Muscle of leg (tissue), 11 donors: ENCODE data around the gene MAP3K7. TPM values are rescaled to one million over a fixed set of nuclear protein-coding genes. Genes with fewer than 3 reads are reported as not detected.
"Not testable (repeated sequence)": the region's sequence is repeated elsewhere in the genome, so short reads cannot be mapped to it uniquely, and the experiment has no call there.

Source experiments
- DNase-seq: peaks from one replicate; pipeline ENCODE4 v3.0.0; 2013
- H3K27ac ChIP-seq: one replicate; pipeline ENCODE4 v1.5.1; 2013; ENCODE audit warnings: mild to moderate bottlenecking, low read length, control low read depth
- H3K27me3 ChIP-seq: one replicate; pipeline ENCODE4 v1.6.1; 2013; ENCODE audit warnings: low read length; ENCODE audit not compliant: control insufficient read depth, insufficient read depth
- H3K36me3 ChIP-seq: one replicate; pipeline ENCODE4 v1.6.1; 2013; ENCODE audit warnings: low read length; ENCODE audit not compliant: control insufficient read depth, insufficient read depth
- H3K4me1 ChIP-seq: one replicate; pipeline ENCODE4 v1.6.1; 2013; ENCODE audit warnings: low read length; ENCODE audit not compliant: control insufficient read depth, insufficient read depth
- H3K4me3 ChIP-seq: one replicate; pipeline ENCODE4 v1.5.1; 2013; ENCODE audit warnings: low read length, control low read depth
- H3K9me3 ChIP-seq: replicated peaks from 2 replicates; pipeline ENCODE4 v1.6.1; 2013; ENCODE audit warnings: low read depth, low read length; ENCODE audit not compliant: control insufficient read depth
- WGBS: methylation state at CpG from one replicate; pipeline ENCODE4 v1.1.5; 2013; ENCODE audit warnings: missing lambda C conversion rate; ENCODE audit not compliant: insufficient coverage; 5-methylcytosine and 5-hydroxymethylcytosine counted together
- polyA plus RNA-seq, 8 donors: library from polyadenylated mRNA; unstranded; fragments of 120-200 nt; gene quantifications; one replicate each; pipeline versions ENCODE4 v1.2.1 to v1.2.3, GENCODE V29; 2013; ENCODE audit warnings: inconsistent platforms in 1 of 8, low replicate concordance in 1 of 8; ENCODE audit not compliant: insufficient read length in 8 of 8, insufficient read depth in 1 of 8
- total RNA-seq: library from RNA; stranded (reverse); fragments of 120-200 nt; gene quantifications from one replicate; pipeline ENCODE4 v1.2.4, GENCODE V29; 2013

The MAP3K7 gene
- total and polyA plus RNA-seq, 9 donors, result 27.0 to 41.9 (median 36.0) TPM

DNA sequence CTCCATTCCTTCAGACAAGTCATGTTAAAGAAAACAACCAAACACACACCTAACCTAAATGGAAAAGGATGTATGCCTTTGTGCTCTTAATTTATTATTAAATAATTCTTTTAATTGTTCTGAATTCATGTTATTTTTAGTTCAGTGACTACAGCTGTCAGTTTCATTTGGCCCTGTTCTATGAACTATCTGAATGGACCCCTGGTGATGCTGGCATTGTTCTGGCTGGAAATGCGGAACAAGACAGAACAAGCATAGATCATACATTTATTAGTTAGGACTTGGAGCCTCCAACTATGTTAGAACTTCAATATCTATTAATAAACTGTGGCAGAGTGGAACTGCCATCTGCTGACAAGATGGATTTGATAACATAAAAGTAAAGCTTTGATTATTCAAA is 5.7 kb downstream of the MAP3K7 start:
- H3K27me3 ChIP-seq, result no peaks in the 10 kb centered on the region
- H3K27ac ChIP-seq, result no peak overlapping the region
- no peaks in the 10 kb centered on the region for H3K4me1 ChIP-seq
- H3K36me3 ChIP-seq, result no peaks in the 10 kb centered on the region
- H3K9me3 ChIP-seq, result no peaks in the 10 kb centered on the region
- no CpG with 5 or more reads among the region's 1 CpG for WGBS
- no peak for DNase-seq
- no peak overlapping the region for H3K4me3 ChIP-seq

DNA sequence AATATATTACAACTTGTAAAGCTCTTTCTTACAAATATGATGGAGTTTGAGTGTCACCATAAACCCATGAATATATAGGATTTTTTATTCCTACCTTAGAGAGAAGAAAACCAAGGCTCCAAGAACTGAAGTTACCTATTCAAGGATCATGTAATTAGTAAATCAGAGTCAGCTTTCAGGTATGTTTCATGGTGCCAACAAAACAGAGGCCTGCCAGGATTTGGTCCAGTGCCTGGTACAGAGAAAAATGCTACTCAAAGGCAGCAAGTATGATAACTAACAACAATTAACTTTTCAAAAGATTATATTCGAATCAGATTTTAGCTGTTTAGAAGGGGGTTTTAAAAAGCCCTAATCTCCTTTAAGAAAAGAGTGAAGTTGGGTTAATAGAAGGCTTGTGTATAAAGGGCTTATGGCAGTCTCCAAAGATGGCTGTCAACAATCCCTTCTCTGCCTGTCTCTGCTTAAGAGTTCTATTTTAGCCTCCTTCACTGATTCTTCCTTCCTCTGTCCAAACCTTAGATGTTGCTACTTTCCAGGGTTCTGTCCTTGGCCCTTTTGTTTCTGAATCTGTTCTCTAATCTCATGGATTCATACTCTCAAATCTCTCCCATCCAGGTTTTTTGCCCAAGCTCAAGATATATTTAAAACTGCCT is 7.8 kb downstream of the MAP3K7 start:
- H3K4me1 ChIP-seq, result no peaks in the 10 kb centered on the region
- no peaks in the 10 kb centered on the region for H3K9me3 ChIP-seq
- no peak for DNase-seq
- H3K36me3 ChIP-seq, result peaks cover 4% of the 10 kb centered on the region
- no peaks in the 10 kb centered on the region for H3K27me3 ChIP-seq
- no CpG with 5 or more reads among the region's 1 CpG for WGBS
- H3K27ac ChIP-seq, result no peak overlapping the region
- no peak overlapping the region for H3K4me3 ChIP-seq

DNA sequence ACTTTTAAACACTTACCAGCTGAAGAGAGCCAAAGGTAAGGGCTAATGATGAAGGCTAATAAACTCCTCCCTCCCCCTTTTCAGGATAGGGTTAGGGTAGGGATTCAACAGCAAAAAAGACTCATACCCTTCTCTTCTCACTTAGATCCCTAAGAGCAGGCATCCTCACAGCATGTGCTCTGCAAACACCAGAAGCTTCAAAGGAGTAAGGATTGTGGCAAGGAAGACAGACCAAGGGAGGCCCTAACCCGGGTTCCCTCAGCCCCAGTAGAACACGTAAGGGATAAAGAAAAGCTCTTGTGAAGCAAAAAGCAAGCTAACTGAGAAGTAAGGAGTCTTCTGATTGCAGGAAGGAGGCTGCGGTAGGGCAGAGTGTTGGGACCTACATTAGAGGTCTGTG is 11.6 kb downstream of the MAP3K7 start:
- H3K4me3 ChIP-seq, result no peak overlapping the region
- 52% methylated on average over 3 of the region's 3 CpGs for WGBS

DNA sequence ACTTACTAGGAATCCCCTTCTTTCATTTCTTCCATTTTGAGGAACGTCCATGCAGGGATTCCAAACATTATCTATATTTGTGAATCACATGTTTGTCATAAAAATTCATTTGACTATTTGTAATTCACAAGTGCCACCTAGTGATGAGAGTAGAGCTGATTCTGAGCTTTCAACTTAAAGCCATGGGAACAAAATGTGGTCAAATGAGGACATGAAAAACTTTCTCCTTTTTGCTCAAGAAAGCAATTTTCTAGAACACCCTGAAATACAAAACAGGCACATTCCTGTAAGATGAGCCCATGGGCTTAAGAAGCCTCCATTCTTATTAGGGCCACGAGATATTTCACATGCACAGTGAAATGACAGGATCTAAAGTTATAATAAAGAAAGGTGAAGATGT is 12.3 kb downstream of the MAP3K7 start:
- DNase-seq, result no peak
- no CpG with 5 or more reads among the region's 2 CpGs for WGBS
- Histone ChIP-seq H3K27me3 (no peaks in the 10 kb centered on the region), H3K36me3 (peaks cover 7% of the 10 kb centered on the region), H3K4me3 (no peak overlapping the region), H3K27ac (no peak overlapping the region), H3K4me1 (no peaks in the 10 kb centered on the region), H3K9me3 (no peaks in the 10 kb centered on the region)

More for the DNA sequence above, 11.6 kb downstream of the MAP3K7 start:
- Histone ChIP-seq H3K36me3 (peaks cover 5% of the 10 kb centered on the region), H3K27me3 (no peaks in the 10 kb centered on the region), H3K9me3 (no peaks in the 10 kb centered on the region), H3K4me1 (no peaks in the 10 kb centered on the region), H3K27ac (no peak overlapping the region)
- no peak for DNase-seq

DNA sequence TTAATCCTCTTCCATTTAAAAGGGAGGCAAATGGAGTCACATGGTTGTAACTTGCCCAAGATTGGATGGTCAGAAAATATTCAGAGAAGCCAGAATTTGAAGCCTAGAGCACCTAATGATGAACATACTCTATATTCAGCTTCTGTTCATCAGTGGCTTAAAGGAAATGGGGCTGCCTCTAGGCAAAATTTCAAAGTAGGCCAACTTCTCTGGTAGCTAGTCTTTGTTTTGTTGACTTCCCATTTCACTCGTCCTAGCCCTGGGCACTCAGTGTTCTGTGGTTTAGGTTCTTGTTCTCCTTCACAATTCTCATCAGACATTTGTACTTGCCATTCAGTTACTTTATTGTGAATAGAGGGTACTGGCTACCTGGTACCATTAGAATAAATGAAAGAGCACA is 13.2 kb downstream of the MAP3K7 start:
- H3K4me3 ChIP-seq, result no peak overlapping the region
- H3K27ac ChIP-seq, result no peak overlapping the region
- H3K36me3 ChIP-seq, result peaks cover 7% of the 10 kb centered on the region
- H3K9me3 ChIP-seq, result no peaks in the 10 kb centered on the region
- H3K4me1 ChIP-seq, result no peaks in the 10 kb centered on the region
- DNase-seq, result no peak
- no CpG with 5 or more reads among the region's 1 CpG for WGBS
- no peaks in the 10 kb centered on the region for H3K27me3 ChIP-seq

DNA sequence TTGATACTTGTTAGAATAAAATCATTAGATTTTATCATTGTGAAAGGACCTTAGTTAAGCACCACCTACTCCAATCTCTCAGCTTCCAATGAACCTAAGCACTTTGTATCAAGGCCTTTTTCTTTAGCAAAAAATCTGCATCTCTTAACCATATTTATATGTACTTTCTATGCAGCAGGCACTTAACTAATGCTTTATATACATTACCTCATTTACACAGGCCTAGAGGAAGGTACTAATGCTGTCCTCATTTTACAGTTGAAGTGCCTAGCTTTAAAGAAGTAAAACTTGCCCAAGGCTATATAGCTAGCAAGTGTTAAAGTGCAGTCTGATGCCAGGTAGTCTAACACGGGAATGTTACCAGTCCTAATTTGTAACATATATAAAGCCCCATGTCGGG is 14.0 kb downstream of the MAP3K7 start:
- Histone ChIP-seq H3K9me3 (no peaks in the 10 kb centered on the region), H3K4me1 (no peaks in the 10 kb centered on the region), H3K4me3 (no peak overlapping the region), H3K36me3 (peaks cover 7% of the 10 kb centered on the region), H3K27ac (no peak overlapping the region), H3K27me3 (no peaks in the 10 kb centered on the region)
- WGBS, result no CpG with 5 or more reads among the region's 2 CpGs
- DNase-seq, result no peak

DNA sequence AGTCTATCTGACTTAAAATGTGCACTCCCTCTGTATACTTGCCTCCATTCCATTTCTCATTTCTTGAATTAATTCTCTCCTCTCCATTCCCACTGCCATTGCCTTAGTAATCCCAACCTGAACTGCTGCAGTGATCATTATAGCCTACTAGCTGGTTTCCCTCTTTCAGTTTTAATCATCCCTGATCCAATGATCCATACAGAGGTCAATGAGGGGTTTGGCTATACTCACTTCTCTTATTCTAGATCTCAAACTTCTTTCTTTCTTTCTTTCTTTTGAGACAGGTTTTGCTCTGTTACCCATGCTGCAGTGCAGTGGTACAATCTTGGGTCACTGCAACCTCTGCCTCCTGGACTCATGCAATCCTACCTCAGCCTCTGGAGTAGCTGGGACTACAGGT is 17.6 kb downstream of the MAP3K7 start:
- no peak overlapping the region for H3K27ac ChIP-seq
- H3K4me1 ChIP-seq, result no peaks in the 10 kb centered on the region
- H3K36me3 ChIP-seq, result peaks cover 3% of the 10 kb centered on the region
- DNase-seq, result no peak
- no peak overlapping the region for H3K4me3 ChIP-seq
- no peaks in the 10 kb centered on the region for H3K9me3 ChIP-seq
- H3K27me3 ChIP-seq, result no peaks in the 10 kb centered on the region

DNA sequence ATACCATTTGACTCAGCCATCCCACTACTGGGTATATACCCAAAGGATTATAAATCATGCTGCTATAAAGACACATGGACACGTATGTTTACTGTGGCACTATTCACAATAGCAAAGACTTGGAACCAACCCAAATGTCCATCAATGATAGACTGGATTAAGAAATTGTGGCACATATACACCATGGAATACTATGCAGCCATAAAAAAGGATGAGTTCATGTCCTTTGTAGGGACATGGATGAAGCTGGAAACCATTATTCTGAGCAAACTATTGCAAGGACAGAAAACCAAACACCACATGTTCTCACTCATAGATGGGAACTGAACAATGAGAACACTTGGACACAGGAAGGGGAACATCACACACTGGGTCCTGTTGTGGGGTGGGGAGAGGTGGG is 19.2 kb downstream of the MAP3K7 start:
- not testable (repeated sequence) for DNase-seq, H3K4me1 ChIP-seq, H3K27ac ChIP-seq, H3K9me3 ChIP-seq, H3K36me3 ChIP-seq, H3K27me3 ChIP-seq, H3K4me3 ChIP-seq
- no CpG with 5 or more reads among the region's 1 CpG for WGBS

DNA sequence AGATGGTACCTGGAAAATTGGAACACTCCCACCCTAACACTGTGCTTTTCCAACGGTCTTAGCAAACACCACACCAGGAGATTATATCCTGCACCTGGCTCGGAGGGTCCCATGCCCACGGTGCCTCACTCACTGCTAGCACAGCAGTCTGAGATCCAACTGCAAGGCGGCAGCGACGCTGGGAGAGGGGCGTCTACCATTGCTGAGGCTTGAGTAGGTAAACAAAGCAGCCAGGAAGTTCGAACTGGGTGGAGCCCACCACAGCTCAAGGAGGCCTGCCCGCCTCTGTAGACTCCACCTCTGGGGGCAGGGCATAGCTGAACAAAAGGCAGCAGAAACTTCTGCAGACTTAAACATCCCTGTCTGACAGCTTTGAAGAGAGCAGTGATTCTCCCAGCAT is 24.5 kb downstream of the MAP3K7 start:
- not testable (repeated sequence) for H3K27ac ChIP-seq, H3K4me1 ChIP-seq, DNase-seq, H3K27me3 ChIP-seq, H3K9me3 ChIP-seq, H3K4me3 ChIP-seq
- peaks cover 11% of the 10 kb centered on the region for H3K36me3 ChIP-seq
- 96% methylated on average over 7 of the region's 9 CpGs for WGBS

DNA sequence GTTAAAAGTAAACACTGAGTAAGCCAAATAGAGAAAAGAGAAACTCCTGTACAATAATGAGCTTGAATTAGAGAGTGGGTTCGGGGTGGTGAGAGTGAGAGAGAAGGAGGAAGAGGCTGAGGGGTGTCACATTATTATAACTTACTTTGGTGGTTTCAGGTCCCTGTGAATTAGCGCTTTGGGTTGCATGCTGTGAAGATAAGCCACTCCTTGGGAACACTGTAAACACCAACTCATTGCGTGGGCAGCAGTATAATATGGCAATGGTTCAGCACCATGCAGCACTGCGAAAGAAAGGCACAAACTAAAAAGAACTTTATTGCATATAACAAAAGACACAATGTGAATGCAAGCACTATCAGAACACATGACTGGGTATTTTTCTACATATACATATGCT is 26.9 kb downstream of the MAP3K7 start:
- Histone ChIP-seq H3K27me3 (no peaks in the 10 kb centered on the region), H3K9me3 (no peaks in the 10 kb centered on the region), H3K4me1 (no peaks in the 10 kb centered on the region), H3K27ac (no peak overlapping the region), H3K4me3 (no peak overlapping the region), H3K36me3 (peaks cover 13% of the 10 kb centered on the region)
- DNase-seq, result no peak
- 92% methylated on average over 4 of the region's 4 CpGs for WGBS

DNA sequence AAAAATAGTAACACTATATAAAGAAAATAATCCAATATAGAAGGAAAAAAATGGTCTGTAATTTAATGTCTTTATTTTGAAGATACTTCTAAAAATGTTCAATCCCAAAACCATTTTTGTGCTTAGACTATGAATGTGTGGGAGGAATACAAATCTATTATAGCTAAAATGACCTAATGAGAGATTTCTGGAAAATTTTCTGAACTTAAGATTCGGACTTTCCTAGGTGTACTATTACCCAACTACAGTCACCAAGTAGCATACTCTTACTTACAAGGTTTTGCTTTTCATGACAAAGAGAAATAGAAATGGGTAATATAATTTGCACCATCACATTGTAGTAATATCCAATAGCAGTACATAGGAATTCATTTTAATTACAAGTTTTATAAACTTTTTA is 29.9 kb downstream of the MAP3K7 start:
- Histone ChIP-seq H3K27ac (no peak overlapping the region), H3K4me3 (no peak overlapping the region), H3K4me1 (no peaks in the 10 kb centered on the region), H3K36me3 (peaks cover 19% of the 10 kb centered on the region), H3K9me3 (no peaks in the 10 kb centered on the region), H3K27me3 (no peaks in the 10 kb centered on the region)
- no CpG with 5 or more reads among the region's 1 CpG for WGBS
- no peak for DNase-seq
